Measurements from ENCODE around the gene HMGB1.

The HMGB1 gene

GRCh38 chr13:30410705-30411125, 55.0 kb downstream of the HMGB1 start:
- H3K4me3 ChIP-seq (ENCODE audit: low read depth, low read length): no peak overlapping the region
- H3K27me3 ChIP-seq: no peaks in the 10 kb centered on the region
- peaks cover 5% of the 10 kb centered on the region for H3K4me1 ChIP-seq
- no peaks in the 10 kb centered on the region for H3K36me3 ChIP-seq
- no peak for DNase-seq
- no peak for TF ChIP-seq CTCF (IDR thresholded peaks at IDR 0.05; ENCODE audit: low read depth, low read length)
- H3K9me3 ChIP-seq: no peaks in the 10 kb centered on the region

- no peaks in the 10 kb centered on the region for H3K27me3 ChIP-seq
- peaks cover 5% of the 10 kb centered on the region for H3K4me1 ChIP-seq
- no peaks in the 10 kb centered on the region for H3K9me3 ChIP-seq
- DNase-seq: no peak
- no peak for TF ChIP-seq CTCF (IDR thresholded peaks at IDR 0.05; ENCODE audit: low read depth, low read length)
- H3K36me3 ChIP-seq: no peaks in the 10 kb centered on the region
- H3K4me3 ChIP-seq (ENCODE audit: low read depth, low read length): no peak overlapping the region
Measured at GRCh38 chr13:30409886-30410704, 55.6 kb downstream of the HMGB1 start.

- Histone ChIP-seq H3K9me3 (no peaks in the 10 kb centered on the region), H3K4me1 (peaks cover 5% of the 10 kb centered on the region), H3K4me3 (ENCODE audit: low read depth, low read length) (peak overlapping the region; percentile 33), H3K36me3 (no peaks in the 10 kb centered on the region), H3K27me3 (no peaks in the 10 kb centered on the region)
- DNase-seq: peak; percentile 97
- peak; percentile 69 for TF ChIP-seq CTCF (IDR thresholded peaks at IDR 0.05; ENCODE audit: low read depth, low read length)
Measured at GRCh38 chr13:30408319-30409101, 57.2 kb downstream of the HMGB1 start.

GRCh38 chr13:30406779-30407416, 58.8 kb downstream of the HMGB1 start:
- Histone ChIP-seq H3K9me3 (no peaks in the 10 kb centered on the region; the same call in 1 of the 2 replicates), H3K27me3 (no peaks in the 10 kb centered on the region), H3K36me3 (no peaks in the 10 kb centered on the region), H3K4me1 (peaks cover 5% of the 10 kb centered on the region), H3K4me3 (ENCODE audit: low read depth, low read length) (no peak overlapping the region)
- no peak for TF ChIP-seq CTCF (IDR thresholded peaks at IDR 0.05; ENCODE audit: low read depth, low read length)
- DNase-seq: no peak

Data from BE2C (cell line).